Measurements from ENCODE around the gene TIMMDC1.

TIMMDC1 gene

DNA sequence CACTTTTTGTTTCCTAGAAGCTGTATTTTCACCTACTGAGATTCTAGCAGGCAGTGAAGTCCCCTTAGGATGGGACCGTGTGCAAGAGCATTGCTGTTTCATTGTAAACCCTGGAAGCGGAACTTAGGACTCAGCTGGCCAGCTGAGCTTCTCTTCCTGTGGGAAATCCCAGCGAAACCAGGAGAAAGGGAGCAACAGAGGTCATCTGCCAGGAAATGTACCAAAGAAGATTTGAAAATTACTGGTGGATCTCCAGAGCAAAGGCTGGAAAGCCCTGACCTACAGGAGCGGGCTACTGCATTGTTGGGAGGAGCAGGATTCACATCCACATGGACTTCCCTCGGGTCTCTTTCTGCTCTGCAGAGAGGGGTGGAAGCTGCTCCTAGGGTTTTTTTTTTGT lies 73.3 kb downstream of the TIMMDC1 start:
- Histone ChIP-seq H3K27me3 (ENCODE audit: control insufficient read depth, insufficient read depth, low read length) (no peaks in the 10 kb centered on the region), H3K27ac (ENCODE audit: low read depth, low read length) (no peak overlapping the region), H3K36me3 (ENCODE audit: control insufficient read depth, insufficient read depth, low read length) (no peaks in the 10 kb centered on the region)

More for the DNA sequence above, 73.3 kb downstream of the TIMMDC1 start:
- no peaks in the 10 kb centered on the region for H3K4me1 ChIP-seq (ENCODE audit: control insufficient read depth, insufficient read depth, low read length)
- H3K9ac ChIP-seq (ENCODE audit: low read length) = no peak overlapping the region
- no peak overlapping the region for H3K4me3 ChIP-seq (ENCODE audit: low read depth, low read length)
- no peaks in the 10 kb centered on the region for H3K9me3 ChIP-seq (ENCODE audit: control insufficient read depth, insufficient read depth, low read depth, low read length)
